Measurements from ENCODE around the gene NHLRC1. TPM values are rescaled to one million over a fixed set of nuclear protein-coding genes. Genes with fewer than 3 reads are reported as not detected.

NHLRC1 gene
- total and polyA plus RNA-seq, 2 of the 13 experiments (the other 11 are each of a cell fraction or from before 2014, with no cell fraction given): 0.04 to 0.11 TPM

GRCh38 chr6:18139935-18140621 lies 17.6 kb upstream of the NHLRC1 start:
- Histone ChIP-seq H3K27me3 (ENCODE audit: control insufficient read depth in 1 of 2, insufficient read depth in 2 of 2, low read length in 2 of 2) (no peaks in the 10 kb centered on the region), H3K36me3 (replicated peaks in 1 of 2; ENCODE audit: control insufficient read depth in 1 of 2, insufficient read depth in 2 of 2, low read length in 2 of 2) (peaks cover 5 to 23% of the 10 kb centered on the region in 2 experiments; a peak in 4 of 5 replicates), H4K20me1 (ENCODE audit: insufficient read depth, low read length) (no peaks in the 10 kb centered on the region), H3K4me1 (ENCODE audit: insufficient read depth, low read length) (no peaks in the 10 kb centered on the region), H2AFZ (ENCODE audit: low read length) (no peak overlapping the region), H3K27ac (ENCODE audit: extremely low read length, insufficient read depth, low read length) (no peak overlapping the region), H3K4me2 (ENCODE audit: low read depth, low read length) (no peak overlapping the region), H3K4me3 (replicated peaks in 1 of 3; ENCODE audit: insufficient read depth in 1 of 3, low read depth in 2 of 3, low read length in 3 of 3) (no peak overlapping the region), H3K79me2 (ENCODE audit: insufficient read depth, low read length) (no peaks in the 10 kb centered on the region), H3K9me3 (ENCODE audit: low read length) (no peaks in the 10 kb centered on the region), H3K9ac (ENCODE audit: insufficient read depth, low read depth, low read length) (no peak overlapping the region)
- FAIRE-seq (no peak), DNase-seq (ENCODE audit: low spot score) (no peak), ATAC-seq (no peak)
- in situ Hi-C loops (cut with HindIII; ENCODE audit: extremely low pct_ligation_motif_present, low pct_unique_long_range_greater_than_20kb): no loop called here
- ChIA-PET CTCF (ENCODE audit: low intra/inter-chr PET ratio, low total read pairs) (no interaction called here), POLR2A (no interaction called here)
- BruUV-seq (replicated peaks): no TSS peak
- TF ChIP-seq SRF (IDR thresholded peaks at IDR 0.05; ENCODE audit: low read depth, low read length) (no peak), ZNF83 (CRISPR knock-in tag; IDR thresholded peaks at IDR 0.05; ENCODE audit: borderline replicate concordance) (no peak), MAFK (conservative IDR thresholded peaks at IDR 0.05 in 1 of 2, IDR thresholded peaks at IDR 0.05 in 1 of 2; ENCODE audit: low read length in 2 of 2) (peak; percentile 59 to 75), ZNF883 (CRISPR knock-in tag; IDR thresholded peaks at IDR 0.05; ENCODE audit: not compliant biosample characterization) (no peak), NR2F1 (CRISPR knock-in tag; IDR thresholded peaks at IDR 0.05) (no peak), SNAI1 (CRISPR knock-in tag; IDR thresholded peaks at IDR 0.05; ENCODE audit: borderline replicate concordance) (no peak), ZNF878 (CRISPR knock-in tag; IDR thresholded peaks at IDR 0.05) (no peak), ZNF343 (CRISPR knock-in tag; IDR thresholded peaks at IDR 0.05) (no peak), ZNF841 (CRISPR knock-in tag; IDR thresholded peaks at IDR 0.05; ENCODE audit: borderline replicate concordance) (no peak), ZNF550 (CRISPR knock-in tag; IDR thresholded peaks at IDR 0.05; ENCODE audit: borderline replicate concordance) (no peak), TAF1 (CRISPR knock-in tag; IDR thresholded peaks at IDR 0.05) (no peak), PAXIP1 (CRISPR knock-in tag; conservative IDR thresholded peaks at IDR 0.05) (no peak), MAFF (IDR thresholded peaks at IDR 0.05; ENCODE audit: low read depth, low read length) (peak; percentile 67), PAWR (CRISPR knock-in tag; IDR thresholded peaks at IDR 0.05; ENCODE audit: borderline replicate concordance) (no peak), PRDM10 (CRISPR knock-in tag; IDR thresholded peaks at IDR 0.05; ENCODE audit: low read depth) (no peak)
- intact Hi-C loops (cut with micrococcal nuclease; ENCODE audit: unreplicated experiment): no loop called here
- 93% methylated on average over 6 of the region's 6 CpGs for WGBS (ENCODE audit: low lambda C conversion rate)
